Stimulated activated CD4-positive, alpha-beta T cell treated with anti-CD3 and anti-CD28 coated beads, Interleukin-4, amount 100 ng/mL, for 24 hours (primary cell): ENCODE measurements around the gene MICAL1.

Experiments used
- DNase-seq: peaks from one replicate; pipeline ENCODE4 v3.0.0-alpha.2; 2020

Gene MICAL1, protein sequence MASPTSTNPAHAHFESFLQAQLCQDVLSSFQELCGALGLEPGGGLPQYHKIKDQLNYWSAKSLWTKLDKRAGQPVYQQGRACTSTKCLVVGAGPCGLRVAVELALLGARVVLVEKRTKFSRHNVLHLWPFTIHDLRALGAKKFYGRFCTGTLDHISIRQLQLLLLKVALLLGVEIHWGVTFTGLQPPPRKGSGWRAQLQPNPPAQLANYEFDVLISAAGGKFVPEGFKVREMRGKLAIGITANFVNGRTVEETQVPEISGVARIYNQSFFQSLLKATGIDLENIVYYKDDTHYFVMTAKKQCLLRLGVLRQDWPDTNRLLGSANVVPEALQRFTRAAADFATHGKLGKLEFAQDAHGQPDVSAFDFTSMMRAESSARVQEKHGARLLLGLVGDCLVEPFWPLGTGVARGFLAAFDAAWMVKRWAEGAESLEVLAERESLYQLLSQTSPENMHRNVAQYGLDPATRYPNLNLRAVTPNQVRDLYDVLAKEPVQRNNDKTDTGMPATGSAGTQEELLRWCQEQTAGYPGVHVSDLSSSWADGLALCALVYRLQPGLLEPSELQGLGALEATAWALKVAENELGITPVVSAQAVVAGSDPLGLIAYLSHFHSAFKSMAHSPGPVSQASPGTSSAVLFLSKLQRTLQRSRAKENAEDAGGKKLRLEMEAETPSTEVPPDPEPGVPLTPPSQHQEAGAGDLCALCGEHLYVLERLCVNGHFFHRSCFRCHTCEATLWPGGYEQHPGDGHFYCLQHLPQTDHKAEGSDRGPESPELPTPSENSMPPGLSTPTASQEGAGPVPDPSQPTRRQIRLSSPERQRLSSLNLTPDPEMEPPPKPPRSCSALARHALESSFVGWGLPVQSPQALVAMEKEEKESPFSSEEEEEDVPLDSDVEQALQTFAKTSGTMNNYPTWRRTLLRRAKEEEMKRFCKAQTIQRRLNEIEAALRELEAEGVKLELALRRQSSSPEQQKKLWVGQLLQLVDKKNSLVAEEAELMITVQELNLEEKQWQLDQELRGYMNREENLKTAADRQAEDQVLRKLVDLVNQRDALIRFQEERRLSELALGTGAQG

DNA sequence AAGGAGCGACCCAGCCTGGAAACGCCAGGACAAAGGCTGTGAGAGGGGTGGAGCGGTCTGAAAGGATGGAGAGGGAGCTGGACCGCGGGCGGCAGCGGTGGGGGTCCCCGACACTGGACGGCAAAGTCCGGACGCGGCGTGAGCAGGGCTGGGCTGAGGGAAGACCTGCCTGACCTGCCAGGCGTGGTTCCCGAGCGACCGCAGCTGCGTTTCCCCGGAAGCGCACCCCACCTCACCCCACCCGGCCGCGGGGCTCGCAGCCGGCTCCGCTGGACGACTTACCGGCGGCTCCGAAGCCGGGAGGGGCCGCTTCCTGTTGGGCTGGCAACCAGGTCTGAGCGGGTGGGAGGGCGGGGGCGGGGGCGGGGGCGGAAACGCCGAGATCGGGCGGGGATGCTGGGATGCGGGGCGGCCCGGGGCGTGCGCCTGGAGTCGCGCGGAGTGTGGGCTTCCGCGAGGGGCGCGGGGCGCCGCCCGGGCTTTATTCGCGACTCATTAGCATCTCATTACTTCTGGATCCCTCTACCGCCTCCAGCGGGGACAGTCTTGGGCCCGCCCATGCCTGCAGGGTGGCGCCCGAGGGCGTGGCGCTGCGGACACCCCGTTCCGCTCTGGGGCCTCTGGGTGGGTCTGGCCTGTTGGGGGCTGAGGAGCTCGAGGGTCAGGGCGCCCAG, at the start of gene MICAL1:
Gene MICAL1 (minus strand): TSS at position 336 of the 674 bp plus-strand sequence. CDS start 1,576 bp downstream, outside the sequence.
- DNase-seq, result peak; percentile 57

DNA sequence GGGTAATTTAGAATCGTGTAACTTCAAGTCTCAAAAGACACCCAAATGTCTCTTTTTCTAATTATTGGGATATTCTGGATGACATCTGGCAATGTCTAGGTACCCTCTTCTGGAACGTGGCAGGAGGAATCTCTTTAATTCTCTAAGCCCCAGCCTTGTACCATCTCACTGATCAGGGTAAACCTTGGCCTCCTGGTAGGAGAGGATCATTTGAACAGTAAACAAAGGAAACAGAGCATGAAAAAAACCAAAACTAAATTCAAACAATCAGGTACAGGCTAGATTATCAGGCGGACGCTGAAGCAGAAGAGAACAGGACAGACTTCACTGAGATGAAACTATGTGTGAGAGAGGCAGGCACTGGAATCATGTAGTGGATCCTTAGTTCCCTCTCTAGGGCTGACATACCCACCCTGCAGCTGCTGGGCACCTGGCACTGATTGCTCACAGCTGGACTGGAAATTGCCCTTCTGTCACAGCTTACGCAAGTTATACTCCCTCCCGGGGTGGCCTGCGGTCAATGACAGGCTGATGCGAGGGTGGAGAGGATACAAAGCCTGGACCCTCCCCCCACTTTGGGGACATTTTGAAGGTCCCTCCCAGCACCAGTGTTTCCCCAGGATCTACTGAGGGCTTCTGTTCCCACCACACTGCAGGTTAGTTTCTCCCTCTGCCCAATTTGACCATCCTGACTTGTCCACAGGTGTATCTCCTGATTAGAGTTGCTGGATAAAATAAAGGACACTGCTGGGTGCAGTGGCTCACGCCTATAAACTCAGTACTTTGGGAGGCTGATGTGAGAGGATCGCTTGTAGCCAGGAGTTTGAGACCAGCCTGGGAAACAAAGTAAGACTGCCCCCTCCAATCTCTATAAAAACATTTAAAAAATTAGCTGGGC, 48.0 kb upstream of the MICAL1 start:
- DNase-seq, result no peak

DNA sequence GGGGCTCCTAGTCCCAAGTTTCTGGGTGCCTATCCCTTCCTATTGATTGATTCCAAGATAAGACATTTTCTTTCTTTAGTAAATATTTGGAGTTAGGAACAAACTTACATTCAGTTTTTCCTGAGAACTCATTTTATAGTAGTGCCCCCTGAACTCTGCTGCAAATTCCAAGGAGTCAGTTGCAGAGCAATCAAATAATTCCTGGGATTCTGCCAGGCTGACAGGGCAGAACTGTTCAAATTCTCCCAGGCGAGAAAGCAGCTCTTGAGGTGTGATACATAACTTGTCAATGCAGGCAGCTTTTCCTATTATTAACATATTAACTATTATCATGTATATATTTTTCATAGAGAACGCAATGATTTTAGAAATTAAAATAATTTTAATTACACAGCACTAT, 43.4 kb upstream of the MICAL1 start:
- DNase-seq, result no peak

DNA sequence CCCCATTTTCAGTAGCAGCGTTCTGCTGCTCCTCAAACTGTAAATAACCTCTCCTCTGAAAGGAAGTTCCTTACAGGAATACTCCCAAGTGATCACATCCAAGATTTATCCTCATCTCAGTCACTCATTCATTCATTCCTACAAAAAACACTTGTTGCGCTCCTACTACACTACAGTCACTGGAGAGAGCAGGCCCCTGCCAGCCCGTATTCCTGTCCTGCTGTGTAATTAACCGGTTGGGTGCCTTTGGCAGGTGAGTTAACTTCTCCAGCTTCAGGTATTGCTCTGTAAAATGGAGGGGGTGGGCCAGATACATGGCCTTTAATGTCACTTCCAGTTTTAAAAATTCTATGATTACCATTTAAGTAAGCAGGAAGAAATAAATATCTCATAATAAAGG, 42.5 kb upstream of the MICAL1 start:
- no peak for DNase-seq

DNA sequence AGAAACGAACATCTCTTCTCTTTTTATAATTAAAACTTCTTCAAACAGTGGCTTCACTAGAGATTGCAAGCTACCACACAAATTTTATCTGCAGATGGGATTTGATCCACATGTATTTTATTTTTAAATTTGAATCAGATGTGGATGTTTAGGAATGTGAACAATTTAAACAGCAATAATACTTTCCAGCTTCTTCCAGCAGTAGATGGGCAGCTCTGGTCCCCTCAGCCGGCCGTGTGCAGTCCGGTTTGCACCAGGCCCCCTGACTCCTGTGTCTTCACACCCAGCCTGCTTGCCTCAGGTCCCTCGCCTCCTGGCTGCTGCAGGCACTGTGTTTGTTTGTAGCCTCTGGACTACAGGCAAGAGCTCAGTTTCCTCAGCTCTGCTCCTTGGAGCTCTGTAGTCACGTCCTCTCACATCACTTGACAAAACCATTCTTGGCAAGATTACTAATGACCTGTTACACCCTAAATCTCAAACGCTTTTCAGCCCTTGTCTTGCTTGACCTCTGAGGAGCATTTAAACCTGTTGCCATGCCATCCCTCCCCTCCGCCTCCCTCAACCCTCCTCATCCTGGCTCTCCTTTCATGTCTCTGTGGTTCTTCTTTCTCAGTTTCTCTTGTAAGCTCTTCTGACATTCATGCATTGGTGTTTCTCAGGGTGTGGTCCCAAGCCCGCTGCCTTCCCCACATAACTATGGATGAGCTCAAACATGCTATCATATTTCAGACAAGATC, 40.6 kb upstream of the MICAL1 start:
- no peak for DNase-seq

DNA sequence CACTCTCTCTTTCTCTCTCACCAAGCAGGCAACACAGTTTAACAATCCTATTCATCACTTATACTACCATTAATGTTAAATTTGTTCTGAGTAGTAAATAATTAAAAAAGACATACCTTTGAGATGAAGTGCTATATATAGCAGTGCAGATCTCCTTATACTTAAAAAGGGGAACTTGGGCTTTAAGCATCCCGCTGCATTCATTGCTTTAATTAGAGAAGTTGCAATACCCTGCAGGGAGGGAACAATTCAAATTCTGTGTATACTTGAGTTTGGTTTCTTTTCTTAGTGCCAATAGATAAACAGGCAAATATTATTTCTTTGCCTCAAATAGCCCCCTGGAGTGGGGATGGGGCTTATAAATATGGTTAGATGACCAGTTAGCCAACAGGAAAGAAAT, 38.3 kb upstream of the MICAL1 start:
- DNase-seq, result no peak

DNA sequence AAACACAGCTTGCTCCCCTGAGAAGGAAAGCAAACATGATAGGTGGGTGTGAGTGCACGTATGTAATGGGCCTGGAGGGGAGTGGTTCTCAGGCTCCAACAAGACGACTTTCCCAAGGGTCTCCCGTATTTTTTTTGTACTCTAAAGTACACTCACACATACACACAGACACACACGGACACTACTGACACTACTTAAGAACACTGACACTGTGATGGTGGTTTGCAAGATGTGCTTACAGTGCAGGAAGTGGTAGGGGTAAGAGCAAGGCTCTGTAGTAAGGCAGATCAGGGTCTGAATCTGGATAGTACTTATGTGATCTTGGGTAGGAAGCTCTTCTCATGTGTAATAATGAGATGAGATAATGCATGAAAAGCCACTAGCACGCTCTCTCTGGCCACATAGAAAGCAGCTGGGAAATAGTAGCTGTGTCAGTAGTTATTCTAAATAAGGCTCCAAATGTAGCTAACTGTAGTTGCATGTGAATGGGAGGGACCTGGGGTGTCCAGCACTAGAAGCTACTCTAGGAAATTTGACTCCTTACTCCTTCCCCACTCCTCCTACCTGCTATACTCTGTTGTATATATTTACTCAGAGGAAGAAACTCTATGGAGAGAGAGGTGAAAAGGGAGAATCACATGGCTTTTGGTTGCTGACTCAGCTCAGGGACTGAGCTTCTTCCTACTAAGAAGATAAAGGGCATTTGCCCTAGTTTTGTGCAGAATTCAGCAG, 35.8 kb upstream of the MICAL1 start:
- DNase-seq, result no peak

DNA sequence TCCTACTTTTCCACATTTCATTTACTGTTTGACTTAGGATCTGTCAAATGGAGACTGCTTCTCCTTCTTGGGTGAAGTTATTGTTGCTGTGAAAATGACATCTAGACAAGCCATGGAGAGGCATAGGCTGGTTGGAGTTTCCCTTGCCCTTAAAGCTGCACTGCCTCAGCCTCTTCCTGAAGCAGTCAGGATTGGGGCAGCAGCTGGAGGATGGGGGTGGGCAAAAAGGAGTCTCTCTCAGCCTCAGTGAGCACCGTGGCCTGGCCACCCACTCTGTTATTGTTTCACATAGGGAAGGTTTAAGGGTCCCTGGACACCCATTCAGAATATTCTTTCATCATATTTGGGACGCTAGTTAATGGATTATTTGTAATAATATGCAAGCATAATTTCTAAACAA, 35.1 kb upstream of the MICAL1 start:
- no peak for DNase-seq

DNA sequence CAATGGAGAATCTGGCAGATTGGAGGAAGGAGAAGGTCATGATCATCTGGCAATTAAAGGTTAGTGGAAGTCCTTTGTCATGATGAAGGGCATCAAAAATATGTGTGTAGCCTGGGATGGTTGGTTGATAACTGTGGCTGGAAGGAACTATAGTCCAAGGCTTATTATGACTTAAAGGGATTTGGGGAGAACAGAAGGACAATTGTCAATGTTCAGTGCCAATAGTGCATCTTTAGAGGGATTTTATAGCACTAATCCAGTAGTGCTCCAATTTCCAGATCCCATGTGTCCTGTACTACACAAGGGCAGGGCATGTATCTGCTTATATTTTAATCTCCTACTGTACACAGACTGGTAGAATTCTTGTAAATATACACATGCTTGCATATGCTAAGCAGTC, 32.4 kb upstream of the MICAL1 start:
- no peak for DNase-seq

DNA sequence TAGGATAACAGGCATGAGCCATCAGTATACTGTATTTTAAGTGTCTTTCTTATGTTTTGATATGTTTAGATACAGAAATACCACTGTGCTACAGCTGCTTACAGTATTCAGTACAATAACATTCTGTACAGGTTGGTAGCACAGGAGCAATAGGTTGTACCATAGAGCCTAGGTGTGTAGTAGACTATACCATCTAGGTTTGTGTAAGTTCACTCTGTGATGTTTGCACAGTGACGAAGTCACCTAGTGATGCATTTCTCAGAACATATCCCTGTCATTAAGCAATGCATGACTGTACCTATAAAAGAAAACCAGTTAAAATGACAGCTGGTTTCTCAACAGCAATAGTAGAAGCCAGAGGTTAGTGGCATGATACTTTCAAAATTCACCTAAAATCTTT, 30.5 kb upstream of the MICAL1 start:
- DNase-seq, result no peak

DNA sequence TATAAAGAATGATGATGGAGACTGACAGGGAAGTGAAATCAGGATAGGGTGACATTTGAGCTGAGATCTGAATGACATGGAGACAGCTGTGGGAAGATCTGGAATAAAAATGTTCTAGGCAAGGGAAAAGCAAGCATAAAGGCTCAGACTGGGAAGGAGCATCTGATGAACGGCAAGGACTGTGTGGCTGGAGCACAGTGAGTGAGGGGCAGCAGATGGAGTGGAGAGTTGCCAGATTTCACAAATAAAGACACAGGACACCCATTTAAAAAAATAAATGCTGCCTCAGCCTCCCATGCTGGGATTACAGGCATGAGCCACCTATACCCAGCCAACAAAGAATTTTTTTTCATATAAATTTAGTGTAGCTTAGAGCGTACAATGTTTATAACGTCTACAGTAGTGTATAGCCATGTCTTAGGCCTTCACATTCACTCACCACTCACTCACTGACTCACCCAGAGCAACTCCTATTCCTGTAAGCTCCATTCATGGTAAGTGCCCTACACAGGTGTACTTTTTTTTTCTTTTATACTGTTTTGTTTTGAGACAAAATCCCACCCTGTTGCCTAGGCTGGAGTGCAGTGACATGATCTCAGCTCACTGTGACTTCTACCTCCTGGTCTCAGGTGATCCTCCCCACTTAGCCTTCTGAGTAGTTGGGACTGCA, 29.8 kb upstream of the MICAL1 start:
- no peak for DNase-seq

DNA sequence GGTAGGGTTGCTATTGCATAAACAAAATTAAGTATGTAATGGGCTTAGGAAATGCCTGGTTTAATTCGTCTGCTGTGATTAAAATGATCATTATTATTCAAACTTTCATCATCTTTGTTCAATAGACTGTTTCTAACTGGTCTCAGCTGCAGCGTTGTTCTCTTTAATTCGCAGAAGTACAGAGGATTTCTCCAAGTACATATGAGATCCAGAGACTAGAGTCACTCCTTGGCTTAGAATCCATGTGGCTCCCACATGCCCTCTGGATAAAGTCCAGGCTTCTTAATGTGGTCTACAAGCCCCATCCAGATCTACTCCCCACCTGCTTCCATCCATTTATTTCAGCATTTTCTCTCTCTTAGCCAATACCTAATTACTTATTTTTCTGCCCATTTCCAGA, 28.6 kb upstream of the MICAL1 start:
- DNase-seq, result no peak

DNA sequence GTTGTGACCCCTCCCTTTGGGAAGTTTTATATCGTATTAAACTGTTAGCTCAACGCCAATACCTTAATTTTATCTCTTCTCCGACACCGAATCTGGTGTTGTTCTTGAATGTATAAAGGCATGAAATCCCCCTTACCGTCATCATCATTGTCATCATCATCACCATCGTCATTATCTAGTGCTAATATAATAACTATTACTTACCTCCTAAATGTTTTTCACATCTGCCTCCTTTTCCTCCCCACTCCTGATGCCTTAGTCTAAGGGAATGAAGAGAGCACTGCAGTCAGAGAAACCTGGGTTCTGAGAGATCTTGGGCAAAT, 28.1 kb upstream of the MICAL1 start:
- DNase-seq, result no peak

DNA sequence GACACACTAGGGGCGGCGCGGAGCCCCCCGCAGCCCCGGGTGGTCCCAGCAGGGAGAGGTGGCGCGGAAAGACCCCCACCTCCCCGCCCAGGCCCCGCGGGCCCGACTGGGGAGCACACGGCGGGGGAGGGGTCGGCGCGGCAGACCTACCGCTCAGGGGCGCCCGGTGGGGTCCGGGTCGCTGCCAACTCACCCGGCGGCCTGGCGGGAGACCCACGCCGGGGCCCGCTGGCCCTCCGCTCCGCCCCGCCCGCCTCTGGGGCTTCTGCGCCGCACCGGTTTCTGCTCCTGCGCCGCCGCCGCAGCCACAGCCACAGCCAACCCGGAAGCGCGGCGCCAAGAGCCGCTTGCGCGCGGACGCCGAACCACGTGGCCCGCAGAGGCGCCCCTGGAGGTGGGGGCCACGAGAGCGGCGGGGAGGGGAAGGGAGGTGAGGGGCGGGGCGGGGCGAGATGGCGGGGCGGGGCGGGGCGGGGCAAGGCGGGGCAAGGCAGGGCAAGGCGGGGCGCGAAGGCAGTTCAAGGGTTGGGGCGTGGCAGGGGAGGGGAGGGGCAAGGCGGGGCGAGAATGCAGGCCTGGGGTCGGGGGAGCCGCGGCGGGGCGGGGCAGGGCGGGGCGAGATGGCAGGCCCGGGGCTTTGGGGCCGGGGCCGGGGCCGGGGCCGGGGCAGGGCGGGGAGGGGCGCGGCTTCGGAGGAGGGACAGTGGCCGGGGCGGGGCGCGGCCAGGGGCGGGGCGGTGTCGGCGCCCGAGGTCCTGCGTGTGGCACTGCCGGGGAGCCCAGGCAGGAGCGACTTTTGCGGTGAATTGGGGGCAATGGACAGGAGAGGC, 27.5 kb upstream of the MICAL1 start, which contains the start of gene ZBTB24:
Gene ZBTB24 (minus strand): TSS at position 315 of the 830 bp plus-strand sequence. CDS start 1,193 bp downstream, outside the sequence.
- peak; percentile 86 for DNase-seq

DNA sequence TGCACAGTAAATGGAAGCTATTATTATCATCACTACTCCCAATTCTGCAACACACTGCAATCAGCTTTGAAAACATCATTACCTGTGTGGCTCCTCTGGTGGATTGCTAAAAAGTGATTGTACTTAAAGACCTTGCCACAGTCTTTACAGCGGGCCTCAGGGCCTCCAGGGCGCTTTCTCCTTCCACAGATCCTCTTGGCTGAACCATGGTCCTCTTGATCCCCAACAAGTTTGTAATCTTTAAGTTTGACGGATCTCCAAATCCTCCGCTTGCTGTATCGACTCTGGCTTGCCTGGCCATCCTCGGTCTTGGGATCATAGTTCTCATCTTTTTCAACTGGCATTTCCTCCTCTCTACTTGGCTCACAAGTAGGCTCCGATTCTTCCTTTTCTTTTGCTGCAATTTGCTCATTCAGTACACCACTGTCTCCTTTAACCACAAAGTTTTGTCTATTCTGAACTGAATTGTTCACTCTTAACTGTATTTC, 25.5 kb upstream of the MICAL1 start:
- DNase-seq, result no peak

DNA sequence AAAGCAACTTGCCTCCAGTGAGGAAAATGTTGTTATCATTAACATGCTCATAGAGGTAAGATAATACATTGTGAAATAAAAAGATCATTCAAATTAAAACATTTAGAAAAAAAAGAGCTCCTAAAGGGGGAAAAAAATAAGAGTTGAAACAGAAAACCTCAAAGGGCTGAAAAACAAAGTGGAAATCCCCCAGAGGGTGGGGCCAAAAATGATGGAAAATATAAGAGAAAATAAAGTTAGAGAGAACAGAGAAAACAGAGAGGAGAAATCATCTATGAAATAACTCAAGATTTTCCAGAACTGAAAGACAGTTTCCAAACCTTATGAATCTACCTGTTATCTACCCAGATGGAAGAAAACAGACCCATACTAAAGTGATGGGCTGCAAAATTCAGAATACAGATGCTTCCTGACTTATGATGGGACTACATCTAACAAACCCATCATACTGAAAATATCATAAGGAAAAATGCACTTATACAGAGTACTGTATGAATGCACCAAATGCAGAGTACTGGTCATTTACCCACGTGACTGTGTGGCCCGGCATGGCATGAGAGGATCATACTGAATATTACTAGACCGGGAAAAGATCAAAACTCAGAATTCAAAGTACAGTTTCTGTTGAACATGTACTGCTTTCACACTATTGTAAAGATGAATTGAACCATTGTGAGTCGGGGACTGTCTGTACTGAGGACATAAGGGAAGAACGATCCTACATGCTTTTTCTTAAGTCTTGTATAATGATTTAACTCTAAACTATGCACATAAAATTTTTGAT, 23.5 kb upstream of the MICAL1 start:
- peak; percentile 40 for DNase-seq

DNA sequence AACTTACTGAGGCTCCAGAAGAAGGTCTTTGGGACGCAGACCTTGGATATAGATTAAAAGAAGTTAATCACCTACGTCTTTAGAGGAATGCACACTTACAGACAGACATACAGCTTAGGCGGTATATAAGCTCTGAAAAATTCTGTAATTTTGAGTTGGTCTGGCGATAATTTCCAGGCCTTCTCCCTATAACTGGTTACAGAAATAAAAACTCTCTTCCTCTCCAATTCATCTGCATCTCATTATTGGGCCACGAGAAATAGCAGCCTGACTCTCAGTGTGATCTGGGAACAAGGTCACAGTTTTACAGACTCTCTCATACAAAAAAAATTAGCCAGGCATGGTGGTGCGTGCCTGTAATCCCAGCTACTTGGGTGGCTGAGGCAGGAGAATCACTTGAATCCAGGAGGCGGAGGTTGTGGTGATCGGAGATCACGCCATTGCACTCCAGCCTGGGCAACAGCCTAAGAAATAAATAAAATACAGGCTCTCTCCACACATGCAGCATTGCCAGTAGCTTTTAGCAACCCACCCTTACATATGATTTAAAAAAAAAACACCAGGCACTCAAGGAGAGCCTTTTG, 22.7 kb upstream of the MICAL1 start:
- DNase-seq, result no peak

DNA sequence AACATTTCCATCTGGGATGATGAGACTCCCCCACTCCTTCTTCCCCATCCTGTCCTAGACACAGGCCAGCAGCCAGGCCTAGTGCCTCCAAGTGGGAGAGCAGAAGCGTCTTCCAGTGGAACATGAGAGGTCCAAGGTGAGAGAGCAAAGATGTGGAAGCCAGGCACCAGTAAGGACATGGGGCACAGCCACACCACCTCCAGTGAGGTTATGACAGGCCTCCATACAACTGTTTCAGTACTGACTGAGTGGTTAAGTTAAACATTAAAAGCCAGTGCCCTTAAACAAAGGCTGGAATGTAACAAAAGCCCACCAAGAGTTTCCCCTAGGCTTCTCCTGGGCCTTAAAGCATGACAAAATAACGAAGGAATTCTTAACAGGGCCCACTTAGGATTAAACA, 22.2 kb upstream of the MICAL1 start:
- DNase-seq, result no peak
